Activated T-helper 1 cell treated with anti-CD3 and anti-CD28 coated beads, Interleukin-2, amount 50 U/mL, for 16 hours (primary cell): ENCODE measurements around the gene MTCH1.
A peak's percentile ranks its signal among the peaks of the same experiment; 100 is the strongest.

Experiments
- DNase-seq, 2 donors: peaks; one replicate each; pipeline ENCODE4 v3.0.0-alpha.2; 2020; ENCODE audit warnings: low read depth in 1 of 2, low spot score in 1 of 2

The MTCH1 gene

GRCh38 chr6:36985808-36986703 lies at the start of gene MTCH1:
TSS of gene MTCH1 (minus strand) at chr6:36986196. CDS start at chr6:36986173, 23 bp downstream.
- peak; percentile 68 to 85 for DNase-seq

GRCh38 chr6:37033819-37034795 lies 48.1 kb upstream of the MTCH1 start:
- no peak for DNase-seq

- no peak for DNase-seq
Measured at GRCh38 chr6:37033255-37033654, 47.3 kb upstream of the MTCH1 start.

GRCh38 chr6:37032239-37032638 lies 46.2 kb upstream of the MTCH1 start:
- DNase-seq: no peak

GRCh38 chr6:37030599-37030998 lies 44.6 kb upstream of the MTCH1 start:
- no peak for DNase-seq

GRCh38 chr6:37029249-37029971 lies 43.4 kb upstream of the MTCH1 start:
- DNase-seq: no peak

GRCh38 chr6:37027811-37028469 lies 41.9 kb upstream of the MTCH1 start:
- DNase-seq: no peak

- no peak for DNase-seq
Measured at GRCh38 chr6:37027036-37027720, 41.2 kb upstream of the MTCH1 start.

- DNase-seq: no peak
Measured at GRCh38 chr6:37025621-37026466, 39.8 kb upstream of the MTCH1 start.

- DNase-seq: peak in 1 of 2 donors; percentile 38
Measured at GRCh38 chr6:37024656-37025337, 38.8 kb upstream of the MTCH1 start.

GRCh38 chr6:37022135-37022863 lies 36.3 kb upstream of the MTCH1 start:
- DNase-seq: no peak

- peak; percentile 40 to 49 for DNase-seq
Measured at GRCh38 chr6:37021356-37022129, 35.5 kb upstream of the MTCH1 start.

GRCh38 chr6:37020812-37021211 lies 34.8 kb upstream of the MTCH1 start:
- DNase-seq: no peak

GRCh38 chr6:37020381-37020780 lies 34.4 kb upstream of the MTCH1 start:
- no peak for DNase-seq

GRCh38 chr6:37019065-37019450 lies 33.1 kb upstream of the MTCH1 start:
- no peak for DNase-seq

- peak; percentile 75 to 82 for DNase-seq
Measured at GRCh38 chr6:37018198-37019064, 32.4 kb upstream of the MTCH1 start.
